Esophagus squamous epithelium (tissue), 5 donors: ENCODE results near the gene BAIAP2L2. TPM values are rescaled to one million over a fixed set of nuclear protein-coding genes. Genes with fewer than 3 reads are reported as not detected.
"Not testable (repeated sequence)": the region's sequence is repeated elsewhere in the genome, so short reads cannot be mapped to it uniquely, and the experiment has no call there.

Experiments
- DNase-seq: peaks from one replicate; lab custom pipeline; 2025; lab: John Stamatoyannopoulos, UW
- H3K27ac ChIP-seq, 4 donors: fragments of 200-600 bp; sonication (generic); one replicate each; pipeline ENCODE4 v1.5.1; 2016 to 2019; ENCODE audit warnings: mild to moderate bottlenecking in 1 of 4
- H3K27me3 ChIP-seq, 4 donors: fragments of 200-600 bp; sonication (generic); 1 replicate in 3 of 4; 2 replicates in 1 of 4; pipeline versions ENCODE4 v1.5.1 to v1.6.0; 2017 to 2021; ENCODE audit warnings: antibody characterized with exemption in 1 of 4
- H3K36me3 ChIP-seq, 3 donors: fragments of 200-600 bp; sonication (generic); one replicate each; pipeline ENCODE4 v1.5.1; 2016 to 2019
- H3K4me1 ChIP-seq, 3 donors: fragments of 200-600 bp; sonication (generic); one replicate each; pipeline ENCODE4 v1.5.1; 2017 to 2019
- H3K4me3 ChIP-seq, 4 donors: fragments of 200-600 bp; sonication (generic); 1 replicate in 3 of 4; 2 replicates in 1 of 4; pipeline ENCODE4 v1.5.1; 2016 to 2019; ENCODE audit warnings: mild to moderate bottlenecking in 2 of 4, moderate library complexity in 1 of 4
- H3K9me3 ChIP-seq, 3 donors: fragments of 200-600 bp; sonication (generic); one replicate each; pipeline ENCODE4 v1.5.1; 2016 to 2019
- CTCF ChIP-seq, 6 experiments: fragments of 450-650 bp in 4 of 6; fragments of 200-600 bp in 2 of 6; sonication (generic) in 2 of 6; IDR thresholded peaks; one replicate each; pipeline ENCODE4 v1.5.1; 2016 to 2019; ENCODE audit warnings: antibody characterized with exemption in 6 of 6, mild to moderate bottlenecking in 4 of 6, moderate library complexity in 4 of 6
- POLR2A ChIP-seq, 4 donors: fragments of 450-650 bp; IDR thresholded peaks; one replicate each; pipeline ENCODE4 v1.6.1; 2017; ENCODE audit warnings: antibody characterized with exemption in 4 of 4, mild to moderate bottlenecking in 4 of 4, moderate library complexity in 3 of 4
- WGBS, 2 donors: methylation state at CpG; one replicate each; pipeline ENCODE4 v1.1.5; 2018; 5-methylcytosine and 5-hydroxymethylcytosine counted together
- intact Hi-C: fragments of 100-400 bp; cut with DNase I; formaldehyde crosslinking; loops from one replicate; pipeline ENCODE4 v1.15.0; 2022
- total RNA-seq, 4 donors: library from RNA; depleted of rRNA; stranded (reverse); fragments of >200 nt; gene quantifications; one replicate each; pipeline ENCODE4 v1.1.0, GENCODE V29; 2016
- donor health status: DM: yes; HTN: yes; CAD: no.

Gene BAIAP2L2
- total RNA-seq, 4 donors from 2014 or later: 0.26 to 4.8 (median 2.8) TPM

GRCh38 chr22:38124236-38124974, 13.9 kb upstream of the BAIAP2L2 start:
- H3K27me3 ChIP-seq: no peaks in the 10 kb centered on the region
- no peaks in the 10 kb centered on the region for H3K9me3 ChIP-seq
- no peak for DNase-seq
- H3K27ac ChIP-seq: no peak overlapping the region
- intact Hi-C loops: no loop called here
- H3K4me3 ChIP-seq: no peak overlapping the region
- TF ChIP-seq CTCF (IDR thresholded peaks at IDR 0.05) (peak in 1 of 6 experiments; percentile 16), POLR2A (IDR thresholded peaks at IDR 0.05) (no peak)
- peaks cover 0 to 36% (median 4%) of the 10 kb centered on the region in 3 donors for H3K36me3 ChIP-seq
- peaks cover 9 to 48% (median 10%) of the 10 kb centered on the region in 3 donors for H3K4me1 ChIP-seq
- WGBS, 2 donors: 70 to 82% methylated on average over 14 of the region's 21 CpGs

- no peak for DNase-seq
- Histone ChIP-seq H3K9me3 (no peaks in the 10 kb centered on the region), H3K36me3 (peaks cover 0 to 23% (median 0%) of the 10 kb centered on the region in 3 donors), H3K4me1 (peaks cover 9 to 48% (median 10%) of the 10 kb centered on the region in 3 donors), H3K27me3 (no peaks in the 10 kb centered on the region), H3K27ac (no peak overlapping the region), H3K4me3 (no peak overlapping the region)
- 75 to 80% methylated on average over 2 to 5 of the region's 6 CpGs for WGBS, 2 donors
- intact Hi-C loops: no loop called here
- no peak for TF ChIP-seq POLR2A (IDR thresholded peaks at IDR 0.05)
- no peak for TF ChIP-seq CTCF (IDR thresholded peaks at IDR 0.05)
Measured at GRCh38 chr22:38122616-38123015, 12.1 kb upstream of the BAIAP2L2 start.

GRCh38 chr22:38120359-38121110, 10.1 kb upstream of the BAIAP2L2 start:
- TF ChIP-seq POLR2A (IDR thresholded peaks at IDR 0.05): no peak
- TF ChIP-seq CTCF (IDR thresholded peaks at IDR 0.05): peak in 1 of 6 experiments; percentile 3
- peaks cover 0 to 11% (median 0%) of the 10 kb centered on the region in 3 donors for H3K36me3 ChIP-seq
- no peaks in the 10 kb centered on the region for H3K9me3 ChIP-seq
- no peak overlapping the region for H3K27ac ChIP-seq
- peak overlapping the region in 1 of 4 donors; percentile 21 for H3K4me3 ChIP-seq
- intact Hi-C loops: no loop called here
- 40 to 83% methylated on average over 1 to 5 of the region's 28 CpGs for WGBS, 2 donors
- H3K27me3 ChIP-seq: no peaks in the 10 kb centered on the region
- H3K4me1 ChIP-seq: peaks cover 3 to 37% (median 10%) of the 10 kb centered on the region in 3 donors
- DNase-seq: no peak

- DNase-seq, intact Hi-C loops, H3K27ac ChIP-seq, H3K4me3 ChIP-seq, H3K9me3 ChIP-seq, H3K27me3 ChIP-seq: not testable (repeated sequence)
- 83 to 93% methylated on average over 2 of the region's 2 CpGs for WGBS, 2 donors
- Histone ChIP-seq H3K4me1 (peaks cover 0 to 29% (median 10%) of the 10 kb centered on the region in 3 donors), H3K36me3 (peaks cover 0 to 19% (median 0%) of the 10 kb centered on the region in 3 donors)
Measured at GRCh38 chr22:38118747-38119146, 8.3 kb upstream of the BAIAP2L2 start.

GRCh38 chr22:38118182-38118581, 7.7 kb upstream of the BAIAP2L2 start:
- TF ChIP-seq POLR2A (IDR thresholded peaks at IDR 0.05) (no peak), CTCF (IDR thresholded peaks at IDR 0.05) (no peak)
- Histone ChIP-seq H3K27ac (no peak overlapping the region), H3K27me3 (no peaks in the 10 kb centered on the region), H3K4me3 (no peak overlapping the region), H3K4me1 (peaks cover 0 to 29% (median 10%) of the 10 kb centered on the region in 3 donors), H3K9me3 (no peaks in the 10 kb centered on the region), H3K36me3 (peaks cover 0 to 19% (median 0%) of the 10 kb centered on the region in 3 donors)
- DNase-seq: no peak
- intact Hi-C loops: no loop called here
- WGBS, 2 donors: 91% methylated on average over 3 of the region's 3 CpGs

GRCh38 chr22:38117556-38117955, 7.1 kb upstream of the BAIAP2L2 start:
- DNase-seq, H3K27ac ChIP-seq, H3K4me3 ChIP-seq, H3K27me3 ChIP-seq, H3K9me3 ChIP-seq, intact Hi-C loops: not testable (repeated sequence)
- peaks cover 0 to 25% (median 0%) of the 10 kb centered on the region in 3 donors for H3K36me3 ChIP-seq
- WGBS, 2 donors: 77 to 96% methylated on average over 7 to 10 of the region's 10 CpGs
- peaks cover 0 to 29% (median 10%) of the 10 kb centered on the region in 3 donors for H3K4me1 ChIP-seq
